Vagina (tissue), 2 donors: Measurements from ENCODE around the gene ZNF629.

ENCODE experiments used
- POLR2A ChIP-seq, 2 donors: fragments of 450-650 bp; IDR thresholded peaks; one replicate each; pipeline ENCODE4 v1.6.1; 2017; ENCODE audit warnings: antibody characterized with exemption in 2 of 2, mild to moderate bottlenecking in 2 of 2, moderate library complexity in 2 of 2
- TF ChIP-seq, protein P1 (sequence below), 3 experiments: fragments of 450-650 bp in 2 of 3; fragments of 200-600 bp in 1 of 3; sonication (generic) in 1 of 3; IDR thresholded peaks; one replicate each; pipeline ENCODE4 v1.5.1; 2017 to 2019; ENCODE audit warnings: antibody characterized with exemption in 3 of 3, mild to moderate bottlenecking in 2 of 3, moderate library complexity in 2 of 3

DNA sequence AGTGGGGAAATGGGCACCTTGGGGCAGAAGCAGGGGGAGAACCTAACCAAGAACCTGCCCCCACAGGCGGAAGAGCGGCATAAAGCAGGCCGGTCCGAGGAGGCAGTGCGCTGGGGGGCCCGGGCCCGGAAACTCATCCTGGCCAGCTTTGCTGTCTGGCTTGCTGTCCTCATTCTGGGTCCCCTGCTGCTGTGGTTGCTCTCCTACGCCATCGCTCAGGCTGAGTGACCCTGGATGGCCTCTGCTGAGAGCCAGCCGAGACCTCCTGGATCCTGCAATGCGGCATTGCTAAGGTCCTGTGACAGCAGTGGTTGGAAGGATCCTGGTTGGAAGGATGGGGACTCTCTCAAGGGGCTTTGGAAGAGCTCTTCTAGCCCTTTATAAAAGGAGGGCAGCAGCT lies 43.3 kb downstream of the ZNF629 start:
- no peak for TF ChIP-seq POLR2A (IDR thresholded peaks at IDR 0.05)
- TF ChIP-seq, protein P1, sequence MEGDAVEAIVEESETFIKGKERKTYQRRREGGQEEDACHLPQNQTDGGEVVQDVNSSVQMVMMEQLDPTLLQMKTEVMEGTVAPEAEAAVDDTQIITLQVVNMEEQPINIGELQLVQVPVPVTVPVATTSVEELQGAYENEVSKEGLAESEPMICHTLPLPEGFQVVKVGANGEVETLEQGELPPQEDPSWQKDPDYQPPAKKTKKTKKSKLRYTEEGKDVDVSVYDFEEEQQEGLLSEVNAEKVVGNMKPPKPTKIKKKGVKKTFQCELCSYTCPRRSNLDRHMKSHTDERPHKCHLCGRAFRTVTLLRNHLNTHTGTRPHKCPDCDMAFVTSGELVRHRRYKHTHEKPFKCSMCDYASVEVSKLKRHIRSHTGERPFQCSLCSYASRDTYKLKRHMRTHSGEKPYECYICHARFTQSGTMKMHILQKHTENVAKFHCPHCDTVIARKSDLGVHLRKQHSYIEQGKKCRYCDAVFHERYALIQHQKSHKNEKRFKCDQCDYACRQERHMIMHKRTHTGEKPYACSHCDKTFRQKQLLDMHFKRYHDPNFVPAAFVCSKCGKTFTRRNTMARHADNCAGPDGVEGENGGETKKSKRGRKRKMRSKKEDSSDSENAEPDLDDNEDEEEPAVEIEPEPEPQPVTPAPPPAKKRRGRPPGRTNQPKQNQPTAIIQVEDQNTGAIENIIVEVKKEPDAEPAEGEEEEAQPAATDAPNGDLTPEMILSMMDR (IDR thresholded peaks at IDR 0.05), result no peak
